Astrocyte (in vitro differentiated cells and primary cell): Measurements from ENCODE around the gene PIK3R4.

Source experiments
- CTCF ChIP-seq: IDR thresholded peaks from 2 replicates; pipeline ENCODE4 v1.5.1; 2011; ENCODE audit warnings: low read depth, mild to moderate bottlenecking, inconsistent platforms, low read length, moderate library complexity; ENCODE audit not compliant: insufficient read depth
- EZH2 ChIP-seq: IDR thresholded peaks from 2 replicates; pipeline ENCODE4 v1.6.1; 2012; ENCODE audit warnings: mild to moderate bottlenecking, low read length, inconsistent platforms; ENCODE audit not compliant: insufficient read depth

GRCh38 chr3:130644628-130645253, 101.9 kb downstream of the PIK3R4 start:
- TF ChIP-seq EZH2 (no peak), CTCF (no peak)
